ENCODE results near the gene HARBI1.

DNA sequence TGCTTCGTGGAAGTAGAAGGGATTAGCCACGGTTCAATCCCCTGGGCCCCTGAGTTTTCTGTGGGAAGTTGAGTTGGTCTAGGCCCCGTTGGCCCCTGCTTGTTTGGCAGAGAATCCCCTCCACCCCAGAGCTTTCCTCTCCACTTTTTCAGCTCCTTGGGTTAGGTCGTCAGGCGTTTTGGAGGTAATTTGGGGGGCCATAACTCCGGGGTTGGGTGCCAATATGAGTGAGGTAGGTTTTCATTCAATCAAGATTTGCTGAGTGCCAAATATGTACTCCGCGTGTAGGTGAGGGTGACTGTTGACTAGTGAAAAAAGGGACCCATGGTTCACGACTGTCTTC, 916 bp upstream of the HARBI1 start:
- TF ChIP-seq, protein P1, sequence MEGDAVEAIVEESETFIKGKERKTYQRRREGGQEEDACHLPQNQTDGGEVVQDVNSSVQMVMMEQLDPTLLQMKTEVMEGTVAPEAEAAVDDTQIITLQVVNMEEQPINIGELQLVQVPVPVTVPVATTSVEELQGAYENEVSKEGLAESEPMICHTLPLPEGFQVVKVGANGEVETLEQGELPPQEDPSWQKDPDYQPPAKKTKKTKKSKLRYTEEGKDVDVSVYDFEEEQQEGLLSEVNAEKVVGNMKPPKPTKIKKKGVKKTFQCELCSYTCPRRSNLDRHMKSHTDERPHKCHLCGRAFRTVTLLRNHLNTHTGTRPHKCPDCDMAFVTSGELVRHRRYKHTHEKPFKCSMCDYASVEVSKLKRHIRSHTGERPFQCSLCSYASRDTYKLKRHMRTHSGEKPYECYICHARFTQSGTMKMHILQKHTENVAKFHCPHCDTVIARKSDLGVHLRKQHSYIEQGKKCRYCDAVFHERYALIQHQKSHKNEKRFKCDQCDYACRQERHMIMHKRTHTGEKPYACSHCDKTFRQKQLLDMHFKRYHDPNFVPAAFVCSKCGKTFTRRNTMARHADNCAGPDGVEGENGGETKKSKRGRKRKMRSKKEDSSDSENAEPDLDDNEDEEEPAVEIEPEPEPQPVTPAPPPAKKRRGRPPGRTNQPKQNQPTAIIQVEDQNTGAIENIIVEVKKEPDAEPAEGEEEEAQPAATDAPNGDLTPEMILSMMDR (conservative IDR thresholded peaks at IDR 0.05 in 1 of 2, IDR thresholded peaks at IDR 0.05 in 1 of 2; ENCODE audit: low read depth in 1 of 2, low read length in 2 of 2), result no peak
- TF ChIP-seq EZH2 (IDR thresholded peaks at IDR 0.05; ENCODE audit: low read length, missing control alignments), result no peak
